Measurements from ENCODE around the gene PAK3.

Gene PAK3

GRCh38 chrX:111133389-111133788 is 37.4 kb downstream of the PAK3 start:
- no peak for DNase-seq

- DNase-seq, result no peak
Observed at GRCh38 chrX:111145878-111146277, 49.9 kb downstream of the PAK3 start.

- DNase-seq, result no peak
Observed at GRCh38 chrX:111151764-111152163, 55.8 kb downstream of the PAK3 start.

DNA sequence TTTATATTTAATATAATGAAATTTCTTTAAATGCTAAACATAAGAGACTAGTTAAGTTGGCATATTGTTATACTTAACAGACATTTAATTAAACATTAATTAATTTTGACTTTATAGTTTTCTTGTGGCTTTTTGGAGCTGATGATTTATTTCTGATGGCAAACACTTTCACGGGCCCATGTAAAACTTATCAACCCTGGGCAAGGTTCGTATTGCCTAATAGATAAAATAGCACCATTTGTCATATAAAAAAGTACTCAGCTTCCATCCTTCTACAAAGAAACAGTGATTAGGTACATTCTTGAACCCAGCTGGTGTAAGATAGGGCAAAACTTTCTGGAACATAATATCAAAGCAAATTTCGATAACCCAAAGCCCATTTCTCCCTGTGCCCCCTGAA is 63.2 kb downstream of the PAK3 start:
- DNase-seq, result no peak

GRCh38 chrX:111164728-111165127 is 68.7 kb downstream of the PAK3 start:
- DNase-seq, result no peak

DNA sequence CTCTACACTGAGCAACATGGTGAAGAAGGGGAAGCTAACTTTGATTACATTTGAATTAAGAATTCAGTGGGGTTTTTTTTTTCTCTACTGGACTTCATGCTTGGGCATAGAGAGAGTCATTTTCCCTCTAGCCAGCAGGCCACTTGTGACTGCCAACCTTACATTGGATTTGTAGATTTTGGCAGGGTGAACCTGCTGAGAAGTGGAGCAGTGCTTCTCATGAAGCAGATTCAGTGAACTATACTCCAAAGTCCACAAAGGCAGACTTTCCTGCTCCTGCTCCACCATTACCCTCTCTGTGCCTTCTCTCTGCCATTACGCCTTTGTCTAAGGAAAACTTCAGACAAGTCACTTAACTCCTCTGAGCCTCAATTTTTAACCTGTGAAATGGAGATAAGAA is 69.9 kb downstream of the PAK3 start:
- DNase-seq, result no peak

GRCh38 chrX:111167334-111167733 is 71.3 kb downstream of the PAK3 start:
- no peak for DNase-seq

GRCh38 chrX:111168314-111168713 is 72.3 kb downstream of the PAK3 start:
- DNase-seq, result peak; percentile 53

DNA sequence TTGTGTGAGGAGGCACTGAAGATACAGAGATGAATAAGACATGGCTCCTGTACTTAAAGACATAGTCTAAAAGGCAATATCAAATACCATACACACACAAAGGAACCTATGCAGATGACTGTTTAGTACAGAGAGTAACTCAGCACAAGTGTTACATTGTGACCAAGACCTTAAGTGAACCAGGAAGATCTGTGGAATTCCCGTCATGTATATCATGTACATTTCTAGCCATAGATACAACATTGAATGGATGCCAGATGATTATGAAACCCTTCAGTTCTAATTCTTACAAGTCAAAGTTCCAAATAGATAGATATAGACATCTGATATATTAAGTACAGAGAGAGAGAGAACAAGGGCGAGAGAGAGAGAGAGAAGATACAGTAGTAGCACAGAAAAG is 73.2 kb downstream of the PAK3 start:
- DNase-seq, result no peak

- no peak for DNase-seq
Observed at GRCh38 chrX:111170017-111170416, 74.0 kb downstream of the PAK3 start.

- DNase-seq, result no peak
Observed at GRCh38 chrX:111180750-111181240, 84.8 kb downstream of the PAK3 start.

DNA sequence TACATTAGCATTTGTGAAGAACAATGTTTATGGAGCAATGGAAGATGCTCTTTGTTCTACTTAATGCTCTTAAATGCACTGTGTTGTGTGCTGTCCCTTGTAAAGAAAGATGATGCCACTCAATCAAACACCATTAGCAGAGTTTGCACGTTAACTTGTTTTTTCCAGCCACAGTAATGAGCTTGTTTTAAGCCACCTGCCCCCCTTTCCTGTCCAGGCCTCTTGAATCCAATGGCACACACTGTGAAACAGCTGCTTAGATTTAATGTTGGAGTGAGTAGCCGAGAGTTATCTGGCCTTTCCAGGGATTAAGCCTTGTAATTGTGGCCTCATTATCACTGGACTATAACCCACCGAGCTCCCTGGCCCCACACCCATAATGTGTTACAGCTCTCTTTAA is 86.0 kb downstream of the PAK3 start:
- DNase-seq, result no peak

GRCh38 chrX:111182997-111183396 is 87.0 kb downstream of the PAK3 start:
- DNase-seq, result no peak

DNA sequence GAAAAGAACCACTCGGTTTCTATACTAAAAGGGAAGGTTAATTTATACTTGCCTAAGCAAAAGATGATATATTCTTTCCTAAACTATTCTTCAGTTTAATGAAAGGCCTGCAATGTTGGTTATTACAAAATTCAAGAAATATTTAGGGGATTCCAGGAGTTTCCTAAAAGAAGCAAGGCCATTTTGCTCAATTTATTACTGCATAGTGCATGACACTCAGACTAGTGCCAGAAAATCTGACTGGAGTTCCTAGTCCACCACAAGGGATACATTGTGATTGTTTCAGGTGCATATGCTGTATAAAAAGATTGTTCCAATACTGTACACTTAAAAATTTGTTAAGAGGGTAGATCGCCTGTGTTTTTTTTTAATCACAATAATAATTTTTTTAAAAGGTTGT is 95.6 kb downstream of the PAK3 start:
- DNase-seq, result no peak

DNA sequence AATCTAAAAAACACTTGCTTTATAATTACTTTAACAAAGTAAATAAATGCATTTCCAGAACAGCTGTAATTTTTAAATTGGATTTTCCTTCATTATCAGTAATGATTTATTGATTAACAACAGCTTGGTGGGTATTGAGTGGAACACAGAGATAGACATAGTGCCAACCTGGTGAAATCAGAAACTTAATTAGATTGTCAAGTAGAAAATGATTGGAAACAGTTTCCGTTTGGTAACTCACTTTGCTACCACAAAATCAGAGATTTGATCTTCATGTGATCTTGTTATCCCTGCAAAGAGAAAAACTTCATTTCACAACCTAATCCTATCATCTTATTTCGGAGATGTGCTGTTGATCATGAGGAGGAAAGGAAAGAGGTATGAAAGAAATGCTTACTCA is 103.5 kb downstream of the PAK3 start:
- DNase-seq, result no peak

- no peak for DNase-seq
Observed at GRCh38 chrX:111200327-111200726, 104.3 kb downstream of the PAK3 start.

GRCh38 chrX:111207851-111208250 is 111.9 kb downstream of the PAK3 start:
- no peak for DNase-seq

DNA sequence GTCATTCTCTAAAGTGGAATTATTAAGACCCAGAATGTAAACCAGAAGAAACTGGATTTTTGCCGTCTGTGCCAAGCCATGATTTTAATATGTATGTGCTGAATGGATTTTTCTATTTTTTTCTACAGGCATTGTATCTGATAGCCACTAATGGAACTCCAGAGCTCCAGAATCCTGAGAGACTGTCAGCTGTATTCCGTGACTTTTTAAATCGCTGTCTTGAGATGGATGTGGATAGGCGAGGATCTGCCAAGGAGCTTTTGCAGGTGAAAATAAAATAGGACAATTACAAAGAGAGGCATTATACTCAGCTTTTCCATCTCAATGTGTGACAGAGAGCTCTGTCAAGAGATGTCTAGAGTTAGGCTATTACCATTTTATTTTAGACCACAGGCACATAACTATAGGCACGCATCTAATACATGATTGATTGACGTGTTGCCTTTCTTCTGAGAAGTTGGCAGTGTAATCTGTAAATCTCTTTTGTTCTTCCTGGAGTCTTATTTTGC is 120.4 kb downstream of the PAK3 start:
- DNase-seq, result no peak

DNA sequence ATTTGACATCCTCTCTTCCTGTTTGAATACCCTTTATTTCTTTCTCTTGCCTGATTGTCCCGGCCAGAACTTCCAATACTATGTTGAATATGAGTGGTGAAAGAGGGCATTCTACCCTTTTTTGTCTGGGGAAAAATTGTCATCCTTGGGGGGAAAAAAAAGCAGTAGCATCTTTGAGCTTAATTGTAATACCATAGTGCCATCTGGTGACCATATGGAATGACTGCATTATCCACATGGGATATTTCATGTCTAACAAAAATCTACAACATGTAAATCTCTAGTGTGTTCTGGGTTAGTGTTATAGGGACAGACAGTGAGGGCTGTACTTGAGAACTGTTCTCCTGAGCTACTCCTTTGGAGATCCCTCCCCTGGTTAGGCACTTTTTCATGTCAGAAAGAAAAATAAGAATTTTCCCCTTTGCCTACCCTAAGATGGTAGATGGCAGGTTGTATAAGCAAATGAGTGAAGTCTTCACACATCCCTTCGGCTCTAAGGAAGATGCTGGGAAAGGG is 148.3 kb downstream of the PAK3 start:
- no peak for DNase-seq

- peak; percentile 72 for DNase-seq
Observed at GRCh38 chrX:111254896-111255693, 159.1 kb downstream of the PAK3 start.

GRCh38 chrX:111257733-111258132 is 161.7 kb downstream of the PAK3 start:
- DNase-seq, result peak; percentile 19

GRCh38 chrX:111259559-111259958 is 163.6 kb downstream of the PAK3 start:
- no peak for DNase-seq

DNA sequence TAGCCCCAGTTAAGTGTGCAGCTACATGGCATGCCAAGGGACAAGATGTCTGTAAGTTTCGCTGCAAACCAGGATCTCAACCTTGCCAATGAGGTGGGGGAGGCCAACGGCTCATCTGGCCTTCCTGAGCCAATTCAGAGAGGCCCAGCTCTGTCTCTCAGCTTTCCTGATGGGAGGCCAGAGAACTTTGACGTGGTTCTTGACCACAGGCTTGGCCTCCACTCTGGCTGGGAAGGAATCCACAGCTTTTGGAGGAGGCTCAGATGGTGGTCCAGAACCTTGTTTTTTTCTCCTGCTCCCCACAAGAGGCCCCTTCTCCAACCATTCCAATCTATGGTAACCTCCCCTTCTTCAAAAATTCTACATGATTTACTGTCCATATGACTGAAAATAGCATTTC is 164.5 kb downstream of the PAK3 start:
- DNase-seq, result peak; percentile 22

- peak; percentile 27 for DNase-seq
Observed at GRCh38 chrX:111262086-111262485, 166.1 kb downstream of the PAK3 start.

DNA sequence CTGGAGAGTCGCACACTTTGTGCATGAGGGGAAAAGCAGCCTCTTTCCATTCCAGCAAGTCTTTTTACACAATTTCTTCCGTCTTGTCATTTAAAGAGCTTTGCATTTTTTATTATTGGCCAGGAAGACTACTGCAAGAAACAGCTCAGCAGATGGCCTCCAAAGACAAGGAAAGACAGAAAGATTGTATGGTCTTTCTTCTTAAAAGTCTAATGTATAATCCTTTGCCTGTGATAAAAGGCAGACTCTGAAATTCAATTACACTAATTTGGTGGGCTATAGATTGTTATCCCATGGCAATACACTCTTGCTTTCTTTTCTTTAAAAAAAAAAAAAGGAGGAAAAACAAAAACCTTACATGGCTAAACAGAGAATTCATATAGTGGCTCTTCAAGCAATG is 168.4 kb downstream of the PAK3 start:
- no peak for DNase-seq
